WERI-Rb-1 (cell line): ENCODE measurements around the gene VWA5B2.
A peak's percentile ranks its signal among the peaks of the same experiment; 100 is the strongest.

Experiments used
- DNase-seq: peaks from one replicate; pipeline ENCODE4 v3.0.0-alpha.2; 2020
- H3K27ac ChIP-seq: fragments of 250-450 bp; sonication (Bioruptor Pico); 2 replicates; pipeline ENCODE4 v1.5.1; 2020; ENCODE audit warnings: mild to moderate bottlenecking, moderate library complexity
- H3K27me3 ChIP-seq: fragments of 250-450 bp; sonication (Bioruptor Pico); 2 replicates; pipeline ENCODE4 v1.5.1; 2021; ENCODE audit warnings: mild to moderate bottlenecking, low read depth, moderate library complexity; ENCODE audit not compliant: insufficient read depth, severe bottlenecking
- H3K36me3 ChIP-seq: fragments of 250-450 bp; sonication (Bioruptor Pico); 2 replicates; pipeline ENCODE4 v1.5.1; 2020; ENCODE audit warnings: mild to moderate bottlenecking, moderate library complexity
- H3K4me3 ChIP-seq: 2 replicates; pipeline ENCODE4 v1.5.1; 2011; ENCODE audit warnings: low read depth, mild to moderate bottlenecking, control low read depth, low read length
- H3K9me3 ChIP-seq: fragments of 250-450 bp; sonication (Bioruptor Pico); 2 replicates; pipeline ENCODE4 v1.5.1; 2021; ENCODE audit warnings: mild to moderate bottlenecking, moderate library complexity; ENCODE audit not compliant: severe bottlenecking
- CTCF ChIP-seq: IDR thresholded peaks from 2 replicates; pipeline ENCODE4 v1.5.1; 2011; ENCODE audit warnings: low read depth, mild to moderate bottlenecking, control low read depth, inconsistent platforms, low read length

The VWA5B2 gene

GRCh38 chr3:184282941-184283340 lies 53.6 kb downstream of the VWA5B2 start:
- H3K9me3 ChIP-seq: no peaks in the 10 kb centered on the region
- no peaks in the 10 kb centered on the region for H3K36me3 ChIP-seq
- DNase-seq: no peak
- no peak overlapping the region for H3K4me3 ChIP-seq
- H3K27me3 ChIP-seq: no peaks in the 10 kb centered on the region
- peak; percentile 28; the same call in 1 of the 2 replicates for TF ChIP-seq CTCF
- H3K27ac ChIP-seq: no peak overlapping the region

GRCh38 chr3:184283681-184284080 lies 54.3 kb downstream of the VWA5B2 start:
- H3K27ac ChIP-seq: no peak overlapping the region
- no peaks in the 10 kb centered on the region for H3K9me3 ChIP-seq
- no peaks in the 10 kb centered on the region for H3K27me3 ChIP-seq
- H3K36me3 ChIP-seq: no peaks in the 10 kb centered on the region
- no peak for DNase-seq
- H3K4me3 ChIP-seq: no peak overlapping the region
- no peak for TF ChIP-seq CTCF

- no peaks in the 10 kb centered on the region for H3K9me3 ChIP-seq
- H3K27me3 ChIP-seq: no peaks in the 10 kb centered on the region
- peak; percentile 89 for DNase-seq
- H3K4me3 ChIP-seq: no peak overlapping the region
- no peaks in the 10 kb centered on the region for H3K36me3 ChIP-seq
- TF ChIP-seq CTCF: peak; percentile 81
- no peak overlapping the region for H3K27ac ChIP-seq
Observed at GRCh38 chr3:184284696-184285095, 55.3 kb downstream of the VWA5B2 start.

- TF ChIP-seq CTCF: peak; percentile 78
- no peaks in the 10 kb centered on the region for H3K36me3 ChIP-seq
- H3K9me3 ChIP-seq: no peaks in the 10 kb centered on the region
- DNase-seq: peak; percentile 79
- H3K4me3 ChIP-seq: no peak overlapping the region
- no peaks in the 10 kb centered on the region for H3K27me3 ChIP-seq
- H3K27ac ChIP-seq: no peak overlapping the region
Observed at GRCh38 chr3:184289426-184289938, 60.1 kb downstream of the VWA5B2 start.

GRCh38 chr3:184290331-184290730 lies 60.9 kb downstream of the VWA5B2 start:
- H3K36me3 ChIP-seq: no peaks in the 10 kb centered on the region
- no peak overlapping the region for H3K27ac ChIP-seq
- DNase-seq: no peak

More at GRCh38 chr3:184290331-184290730, 60.9 kb downstream of the VWA5B2 start:
- no peaks in the 10 kb centered on the region for H3K9me3 ChIP-seq
- no peak overlapping the region for H3K4me3 ChIP-seq
- H3K27me3 ChIP-seq: no peaks in the 10 kb centered on the region
- no peak for TF ChIP-seq CTCF
